SK-N-MC (cell line): Measurements from ENCODE around the gene MZF1.

ENCODE experiments used
- EZH2 ChIP-seq: fragments of 200-600 bp; sonication (generic); IDR thresholded peaks from one replicate; pipeline ENCODE4 v1.6.1; 2017; ENCODE audit warnings: antibody characterized with exemption
- POLR2AphosphoS5 ChIP-seq: IDR thresholded peaks from 2 replicates; pipeline ENCODE4 v1.6.1; 2012; ENCODE audit warnings: mild to moderate bottlenecking, low read depth, low read length, borderline replicate concordance

DNA sequence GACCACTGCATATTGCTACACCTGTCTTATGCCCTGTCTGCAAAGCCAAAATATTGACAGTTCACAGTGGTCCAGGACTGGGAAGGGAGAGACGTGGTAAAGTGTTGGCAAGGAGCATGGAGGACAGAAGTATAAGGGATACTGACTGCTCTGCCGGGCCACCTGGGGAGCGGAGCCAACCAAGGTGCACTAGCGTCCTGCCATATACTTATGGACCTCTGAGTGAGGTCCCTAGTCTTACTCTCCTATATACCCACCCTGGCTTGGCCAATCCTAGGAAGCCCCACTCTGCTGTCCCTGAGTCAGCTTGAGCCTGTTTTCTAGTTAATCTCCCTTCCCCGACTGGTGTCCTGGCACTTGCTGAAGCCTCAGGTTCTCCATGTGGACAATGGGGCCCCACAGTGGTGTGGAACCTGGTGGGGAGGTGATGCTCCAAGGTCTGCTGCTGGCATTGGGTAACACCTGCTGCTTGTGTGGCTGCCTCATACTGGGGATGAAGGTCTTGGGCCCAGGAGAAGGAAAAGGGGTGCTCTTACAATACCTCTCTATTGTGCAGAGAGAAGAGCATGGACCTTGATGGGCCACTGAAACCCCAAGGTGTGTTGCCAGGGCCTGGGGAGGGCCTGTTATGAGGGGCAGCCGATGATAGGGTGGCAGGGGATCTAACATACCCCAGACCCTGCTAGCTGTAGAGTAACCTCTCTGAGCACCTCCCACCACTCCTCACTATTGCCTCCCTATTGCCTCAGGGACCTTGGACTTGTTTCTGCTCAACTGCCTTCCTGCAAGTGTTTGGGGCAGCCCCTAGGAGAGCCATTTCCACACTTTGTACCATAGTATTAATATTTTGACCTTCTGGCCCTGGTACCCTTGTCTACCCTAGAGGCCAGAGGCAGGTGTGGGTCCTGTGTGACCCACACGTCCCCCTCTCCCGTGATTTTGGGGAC, 36.0 kb downstream of the MZF1 start:
- TF ChIP-seq POLR2AphosphoS5 (no peak), EZH2 (no peak)
